GM12875 (cell line): ENCODE results near the gene FUT8.

ENCODE experiments used
- H3K4me3 ChIP-seq: one replicate; pipeline ENCODE4 v1.5.1; 2011; ENCODE audit warnings: low read depth, low read length, control low read depth
- CTCF ChIP-seq: IDR thresholded peaks from 2 replicates; pipeline ENCODE4 v1.5.1; 2011; ENCODE audit warnings: low read depth, mild to moderate bottlenecking, control low read depth, inconsistent platforms, low read length, moderate library complexity, borderline replicate concordance; ENCODE audit not compliant: insufficient read depth

FUT8 gene

GRCh38 chr14:65373671-65374039 is 38.9 kb upstream of the FUT8 start:
- TF ChIP-seq CTCF = no peak

GRCh38 chr14:65377576-65377975 is 35.0 kb upstream of the FUT8 start:
- TF ChIP-seq CTCF = no peak
- H3K4me3 ChIP-seq = no peak overlapping the region

More at GRCh38 chr14:65373671-65374039, 38.9 kb upstream of the FUT8 start:
- no peak overlapping the region for H3K4me3 ChIP-seq

GRCh38 chr14:65382586-65382985 is 29.9 kb upstream of the FUT8 start:
- no peak overlapping the region for H3K4me3 ChIP-seq
- TF ChIP-seq CTCF = no peak

- no peak for TF ChIP-seq CTCF
- no peak overlapping the region for H3K4me3 ChIP-seq
Measured at GRCh38 chr14:65387171-65387570, 25.4 kb upstream of the FUT8 start.

GRCh38 chr14:65387628-65388027 is 24.9 kb upstream of the FUT8 start:
- no peak overlapping the region for H3K4me3 ChIP-seq
- no peak for TF ChIP-seq CTCF

GRCh38 chr14:65392296-65392695 is 20.2 kb upstream of the FUT8 start:
- no peak overlapping the region for H3K4me3 ChIP-seq
- no peak for TF ChIP-seq CTCF

- TF ChIP-seq CTCF = no peak
Measured at GRCh38 chr14:65396082-65396910, 16.2 kb upstream of the FUT8 start.

More at GRCh38 chr14:65396082-65396910, 16.2 kb upstream of the FUT8 start:
- H3K4me3 ChIP-seq = no peak overlapping the region
